GM19467 (cell line): Measurements from ENCODE around the gene UROC1.

Source experiments
- ATAC-seq: cut with Tn5 transposase; IDR thresholded peaks from one replicate; pipeline ENCODE4 v1.9.1; 2021; ENCODE audit warnings: mild to moderate bottlenecking, moderate library complexity; ENCODE audit not compliant: unreplicated experiment

Gene UROC1

GRCh38 chr3:126497956-126498355 lies 19.6 kb downstream of the UROC1 start:
- no peak for ATAC-seq

DNA sequence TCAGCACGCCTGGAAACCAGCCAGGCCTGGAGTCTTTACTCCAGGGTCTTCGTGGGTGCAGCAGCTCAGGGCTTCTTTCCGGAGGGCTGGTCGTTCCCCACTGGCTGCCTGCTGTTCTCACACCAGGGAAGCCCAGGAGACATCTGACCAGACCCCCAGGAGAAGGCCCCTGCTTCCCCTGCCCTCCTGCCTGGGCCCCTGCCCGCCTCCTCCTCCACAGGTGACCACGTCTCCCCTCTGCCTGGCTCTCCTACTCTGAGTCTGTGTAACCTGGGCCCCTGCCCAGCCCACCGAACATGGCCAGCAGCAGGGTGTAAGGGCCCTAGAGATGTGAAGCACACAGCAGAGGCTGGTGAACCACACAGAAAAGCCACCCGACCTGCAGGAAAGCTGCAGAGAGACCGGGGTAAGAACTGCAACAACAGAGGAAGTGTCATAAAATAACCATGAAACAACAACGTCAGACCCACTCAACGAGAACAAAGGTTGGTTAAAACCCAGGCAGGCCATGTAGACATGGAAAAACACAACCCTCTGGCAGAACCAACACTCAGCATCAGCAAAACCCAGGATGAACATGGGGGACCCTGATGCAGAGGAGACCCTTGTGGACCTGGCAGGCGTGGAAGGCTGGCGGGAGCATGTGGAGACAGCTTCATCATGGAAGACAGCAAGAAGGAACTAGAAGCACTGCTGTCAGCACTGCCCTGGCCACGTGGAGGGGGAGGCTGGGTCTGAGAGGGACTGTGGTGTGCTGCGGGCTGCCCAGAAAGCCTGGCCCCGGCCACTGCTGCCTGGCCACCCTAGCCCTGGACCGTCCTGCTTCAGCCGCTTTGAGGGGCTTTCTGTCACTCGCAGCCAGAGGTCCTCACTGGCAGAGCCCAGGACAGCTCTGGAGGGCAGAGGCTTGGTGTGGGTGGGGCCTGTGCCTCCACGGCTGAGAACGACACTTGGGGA lies 20.4 kb downstream of the UROC1 start:
- no peak for ATAC-seq

- no peak for ATAC-seq
Measured at GRCh38 chr3:126495786-126496185, 21.8 kb downstream of the UROC1 start.

DNA sequence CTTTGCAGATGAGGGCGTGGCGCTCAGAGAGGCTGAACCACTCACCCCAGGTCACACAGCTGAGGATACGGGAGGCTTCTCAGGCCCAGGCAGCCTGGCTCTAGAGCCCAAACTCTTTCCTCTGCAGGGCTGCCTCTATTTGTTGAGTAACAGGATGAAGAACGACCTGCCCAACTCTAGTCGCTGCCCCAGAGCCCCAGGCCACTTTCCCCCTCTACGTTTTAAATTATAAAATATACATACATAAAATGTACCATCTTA lies 22.7 kb downstream of the UROC1 start:
- ATAC-seq = no peak

DNA sequence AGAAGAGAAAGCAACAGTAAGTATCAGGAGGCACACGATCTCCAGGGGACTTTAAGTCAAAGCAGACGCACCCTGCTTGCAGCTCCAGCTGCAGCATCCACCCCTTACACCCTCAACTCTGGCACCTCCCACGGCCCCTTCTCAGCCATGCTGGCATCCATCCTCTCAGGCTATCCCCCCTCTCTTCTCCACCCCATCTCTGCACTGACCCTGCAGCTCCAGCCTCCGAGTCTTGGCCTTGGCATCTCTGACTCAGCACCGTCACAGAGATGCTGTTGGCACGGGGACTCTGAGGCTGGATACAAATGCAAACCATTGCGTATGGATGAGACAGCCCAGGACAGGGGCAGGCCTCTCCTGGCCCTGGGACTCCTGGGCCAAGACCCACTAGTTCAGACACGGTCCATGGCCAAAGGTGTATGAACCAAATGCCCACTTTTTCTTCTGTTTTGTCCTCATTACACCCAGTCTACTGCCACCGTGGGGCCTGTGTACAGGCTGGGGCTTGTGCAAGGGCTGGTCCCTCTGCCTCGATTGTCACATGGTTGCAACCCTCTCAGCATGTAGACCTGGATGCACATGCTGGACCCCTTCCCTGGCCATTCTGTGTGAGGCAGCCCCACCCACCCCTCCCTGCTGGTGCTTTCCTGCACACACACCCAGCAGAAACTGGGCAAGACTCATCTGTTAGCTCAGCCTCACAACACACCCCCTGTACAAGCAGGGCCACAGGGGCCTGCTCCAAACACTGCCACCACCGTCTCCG lies 23.2 kb downstream of the UROC1 start:
- no peak for ATAC-seq

- no peak for ATAC-seq
Measured at GRCh38 chr3:126493739-126494138, 23.8 kb downstream of the UROC1 start.

- no peak for ATAC-seq
Measured at GRCh38 chr3:126493051-126493450, 24.5 kb downstream of the UROC1 start.

- no peak for ATAC-seq
Measured at GRCh38 chr3:126491221-126492013, 26.2 kb downstream of the UROC1 start.

GRCh38 chr3:126490619-126491018 lies 27.0 kb downstream of the UROC1 start:
- no peak for ATAC-seq

GRCh38 chr3:126488886-126489569 lies 28.5 kb downstream of the UROC1 start:
- no peak for ATAC-seq

GRCh38 chr3:126488185-126488584 lies 29.4 kb downstream of the UROC1 start:
- no peak for ATAC-seq

DNA sequence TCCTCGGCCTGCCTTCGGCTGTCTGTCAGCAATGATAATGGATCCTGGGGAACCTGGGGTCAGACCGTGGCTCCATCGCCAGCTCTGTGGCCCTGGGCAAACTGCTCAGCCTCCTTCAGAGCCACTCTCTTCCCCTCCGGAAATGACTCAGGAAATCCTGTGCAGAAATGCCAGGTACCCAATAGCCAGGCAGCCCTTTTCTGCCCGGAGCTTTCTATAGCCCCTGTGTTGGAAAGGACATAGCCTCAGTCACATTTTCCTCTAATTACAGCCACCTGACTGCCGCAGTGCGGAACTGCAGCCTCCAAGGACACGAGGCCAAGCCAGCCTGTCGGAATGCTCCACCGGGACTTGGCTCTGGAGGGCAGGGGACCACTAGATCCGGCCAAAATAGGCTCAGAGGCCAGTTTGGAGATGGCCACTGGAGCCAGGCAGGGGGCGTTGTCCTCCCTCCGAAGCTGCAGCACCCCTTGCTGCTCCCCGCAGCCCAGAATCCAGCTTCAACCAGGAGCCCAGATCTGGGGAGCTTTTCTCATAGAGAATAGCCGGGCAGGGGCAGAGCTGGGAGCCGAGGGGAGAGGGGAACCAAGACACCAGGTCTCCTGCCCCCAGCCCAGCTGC lies 30.3 kb downstream of the UROC1 start:
- ATAC-seq = no peak

DNA sequence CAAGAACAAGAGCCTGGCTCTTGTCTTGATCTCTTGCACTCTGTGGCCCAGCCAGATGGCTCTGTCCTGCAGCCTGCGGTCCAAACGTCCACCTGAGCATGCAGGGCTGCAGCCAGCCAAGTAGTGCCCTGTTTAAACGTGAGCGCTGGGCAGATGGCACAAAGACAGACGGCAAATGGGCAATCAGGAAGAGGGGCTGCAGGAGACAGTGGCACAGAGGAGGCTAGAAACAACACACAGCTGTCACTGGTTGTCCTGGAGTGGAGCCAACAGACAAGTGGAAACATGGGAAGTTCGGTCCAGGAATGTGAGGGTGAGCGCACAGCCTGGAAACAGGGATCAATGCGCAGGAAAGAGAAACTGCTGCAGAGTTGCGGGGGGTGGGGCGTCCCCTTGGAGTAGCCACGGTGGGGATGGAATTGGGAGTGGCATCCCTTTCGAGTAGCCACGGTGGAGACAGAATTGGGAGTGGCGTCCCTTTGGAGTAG lies 31.2 kb downstream of the UROC1 start:
- no peak for ATAC-seq

GRCh38 chr3:126485956-126486355 lies 31.6 kb downstream of the UROC1 start:
- no peak for ATAC-seq

- ATAC-seq = no peak
Measured at GRCh38 chr3:126485176-126485897, 32.2 kb downstream of the UROC1 start.

- no peak for ATAC-seq
Measured at GRCh38 chr3:126484662-126485061, 32.9 kb downstream of the UROC1 start.

DNA sequence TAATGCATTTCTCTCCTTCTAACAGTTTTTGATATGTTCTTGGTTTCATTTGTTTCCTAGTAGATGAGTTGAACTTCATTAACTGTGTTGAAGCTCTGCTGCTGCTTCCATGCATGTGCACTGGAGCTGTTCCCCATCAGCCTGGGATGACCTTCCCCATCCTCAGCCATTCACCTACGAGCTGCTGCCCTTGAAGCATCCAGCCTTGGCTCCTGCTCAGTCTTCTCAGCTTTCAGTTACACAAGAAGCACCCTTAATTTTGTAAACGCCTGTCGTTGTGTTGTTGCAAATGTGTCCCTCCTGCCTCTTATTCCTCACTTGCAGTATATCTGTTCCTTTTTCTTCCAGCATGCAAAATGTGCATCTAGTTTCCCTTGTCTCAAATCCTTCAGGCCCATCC lies 33.4 kb downstream of the UROC1 start:
- no peak for ATAC-seq

DNA sequence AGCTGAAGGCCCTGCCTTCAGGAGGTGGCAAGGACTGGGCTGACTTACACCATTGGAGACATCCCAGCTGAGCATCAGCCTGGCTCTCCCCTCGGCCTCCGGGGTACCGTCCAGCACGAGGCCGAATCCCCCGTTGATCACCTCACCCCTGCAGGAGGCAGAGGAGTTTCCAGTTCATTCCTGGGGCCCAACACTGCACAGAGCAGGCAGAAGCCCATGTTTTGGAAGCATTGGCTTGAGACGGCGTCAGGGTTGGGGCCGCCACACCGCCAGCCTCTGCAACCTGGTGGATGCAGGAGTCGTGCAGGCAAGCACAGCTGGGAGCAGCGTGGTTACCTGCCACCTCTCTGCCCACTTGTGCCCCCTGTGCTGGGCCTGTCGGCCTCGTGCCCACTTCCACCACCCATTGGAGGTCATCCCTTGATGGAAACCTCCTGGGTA lies 34.2 kb downstream of the UROC1 start:
- ATAC-seq = no peak

- no peak for ATAC-seq
Measured at GRCh38 chr3:126482503-126483255, 34.9 kb downstream of the UROC1 start.
